GM12892 (cell line): ENCODE data around the gene AP1G2.

ENCODE experiments used
- POLR2A ChIP-seq: IDR thresholded peaks from 2 replicates; pipeline ENCODE4 v1.6.1; 2011; ENCODE audit warnings: low read depth, low read length, control low read depth
- POLR2AphosphoS5 ChIP-seq: IDR thresholded peaks from 2 replicates; pipeline ENCODE4 v1.6.1; 2011; ENCODE audit warnings: low read depth, low read length, control low read depth

GRCh38 chr14:23557946-23558345, 9.6 kb downstream of the AP1G2 start:
- TF ChIP-seq POLR2A (no peak), POLR2AphosphoS5 (no peak)
